Spleen (tissue), 11 donors: ENCODE measurements around the gene KIF1A. TPM values are rescaled to one million over a fixed set of nuclear protein-coding genes. Genes with fewer than 3 reads are reported as not detected.

ENCODE experiments used
- DNase-seq: peaks from one replicate; pipeline ENCODE4 v3.0.0-alpha.2; 2020
- H3K27ac ChIP-seq, 8 donors: fragments of 200-600 bp; sonication (generic) in 7 of 8; 1 replicate in 4 of 8; 2 replicates in 4 of 8; pipeline versions ENCODE4 v1.5.0 to v1.8.0; 2016 to 2021; ENCODE audit warnings: inconsistent platforms in 4 of 8, mild to moderate bottlenecking in 4 of 8, moderate library complexity in 1 of 8
- H3K27me3 ChIP-seq, 7 donors: fragments of 200-600 bp; sonication (generic) in 6 of 7; replicated peaks in 1 of 7; 1 replicate in 4 of 7; 2 replicates in 3 of 7; pipeline versions ENCODE4 v1.5.0 to v1.8.0; 2016 to 2021; ENCODE audit warnings: inconsistent platforms in 3 of 7, mild to moderate bottlenecking in 1 of 7
- H3K36me3 ChIP-seq, 6 donors: fragments of 200-600 bp; sonication (generic) in 5 of 6; 1 replicate in 4 of 6; 2 replicates in 2 of 6; pipeline versions ENCODE4 v1.5.0 to v1.8.0; 2016 to 2021; ENCODE audit warnings: inconsistent platforms in 2 of 6
- H3K4me1 ChIP-seq, 6 donors: fragments of 200-600 bp; sonication (generic) in 5 of 6; 1 replicate in 3 of 6; 2 replicates in 3 of 6; pipeline versions ENCODE4 v1.5.0 to v1.8.0; 2016 to 2021; ENCODE audit warnings: inconsistent platforms in 3 of 6
- H3K4me3 ChIP-seq, 8 donors: fragments of 200-600 bp; sonication (generic) in 7 of 8; 1 replicate in 4 of 8; 2 replicates in 4 of 8; pipeline versions ENCODE4 v1.5.0 to v1.8.0; 2016 to 2021; ENCODE audit warnings: inconsistent platforms in 4 of 8, mild to moderate bottlenecking in 4 of 8, moderate library complexity in 2 of 8
- H3K9me3 ChIP-seq, 8 donors: fragments of 200-600 bp; sonication (generic) in 7 of 8; 1 replicate in 4 of 8; 2 replicates in 4 of 8; pipeline versions ENCODE4 v1.5.0 to v1.8.0; 2016 to 2021; ENCODE audit warnings: inconsistent platforms in 4 of 8
- POLR2A ChIP-seq, 3 donors: fragments of 450-650 bp; IDR thresholded peaks; one replicate each; pipeline ENCODE4 v1.5.1; 2017; ENCODE audit warnings: antibody characterized with exemption in 3 of 3, mild to moderate bottlenecking in 1 of 3
- POLR2AphosphoS5 ChIP-seq, 3 donors: sonication (generic); formaldehyde crosslinking; IDR thresholded peaks; one replicate each; pipeline ENCODE4 v1.5.1; 2017; ENCODE audit warnings: antibody characterized with exemption in 3 of 3
- WGBS, 5 donors: extraction: QIAGEN DNeasy Blood & Tissue Kit in 3 of 5; methylation state at CpG; one replicate each; pipeline versions ENCODE4 v1.1.5 to v1.1.7; 2013 to 2018; 5-methylcytosine and 5-hydroxymethylcytosine counted together
- intact Hi-C: fragments of 100-400 bp; cut with DNase I; formaldehyde crosslinking; loops from one replicate; pipeline ENCODE4 v1.15.0; 2023; ENCODE audit warnings: low total_unique reads
- polyA plus RNA-seq, 3 donors: library from polyadenylated mRNA; stranded (reverse); fragments of 200-250 nt; gene quantifications; one replicate each; pipeline ENCODE4 v1.2.1, GENCODE V29; 2013
- total RNA-seq, 7 donors: library from RNA; depleted of rRNA in 3 of 7; stranded (reverse); fragments of >200 nt in 3 of 7; fragmentation: NEBNext Ultra II Directional in 4 of 7; extraction: Animal tissue kit (Norgen Biotek cat#: 25700) in 4 of 7; gene quantifications; one replicate each; pipeline versions ENCODE4 v1.1.0 to v1.2.1, GENCODE V29; 2016 to 2021
- TF ChIP-seq, protein P1 (sequence below), 11 experiments: fragments of 200-600 bp in 7 of 11; fragments of 450-650 bp in 4 of 11; sonication (generic) in 4 of 11; IDR thresholded peaks in 8 of 11; conservative IDR thresholded peaks in 3 of 11; 1 replicate in 7 of 11; 2 replicates in 4 of 11; pipeline versions ENCODE4 v1.4.0 to v1.8.0; 2016 to 2021; ENCODE audit warnings: antibody characterized with exemption in 11 of 11, inconsistent platforms in 4 of 11, mild to moderate bottlenecking in 1 of 11
- donor health status: healthy with polysubstance abuse.
- donor health status: DM: no; HTN: no; CAD: no; lungs with moderate emphysema.
- donor health status: DM: no; HTN: no; CAD: no.
- donor health status: Bipolar disorder and iron deficiency.
- donor health status: healthy.
- donor health status: DM: no; HTN: no; CAD: no.
- donor health status: DM: yes; HTN: yes; CAD: no.

Gene KIF1A
- total and polyA plus RNA-seq, 10 donors = 0.02 to 2.0 (median 0.55) TPM; not detected in 1

GRCh38 chr2:240782886-240783818 is 36.9 kb downstream of the KIF1A start:
- Histone ChIP-seq H3K36me3 (no peaks in the 10 kb centered on the region), H3K4me1 (no peaks in the 10 kb centered on the region), H3K4me3 (no peak overlapping the region), H3K27me3 (peaks cover 0 to 62% (median 4%) of the 10 kb centered on the region in 7 donors), H3K27ac (no peak overlapping the region), H3K9me3 (no peaks in the 10 kb centered on the region)
- DNase-seq = peak; percentile 67
- intact Hi-C loops = no loop called here
- TF ChIP-seq, protein P1, sequence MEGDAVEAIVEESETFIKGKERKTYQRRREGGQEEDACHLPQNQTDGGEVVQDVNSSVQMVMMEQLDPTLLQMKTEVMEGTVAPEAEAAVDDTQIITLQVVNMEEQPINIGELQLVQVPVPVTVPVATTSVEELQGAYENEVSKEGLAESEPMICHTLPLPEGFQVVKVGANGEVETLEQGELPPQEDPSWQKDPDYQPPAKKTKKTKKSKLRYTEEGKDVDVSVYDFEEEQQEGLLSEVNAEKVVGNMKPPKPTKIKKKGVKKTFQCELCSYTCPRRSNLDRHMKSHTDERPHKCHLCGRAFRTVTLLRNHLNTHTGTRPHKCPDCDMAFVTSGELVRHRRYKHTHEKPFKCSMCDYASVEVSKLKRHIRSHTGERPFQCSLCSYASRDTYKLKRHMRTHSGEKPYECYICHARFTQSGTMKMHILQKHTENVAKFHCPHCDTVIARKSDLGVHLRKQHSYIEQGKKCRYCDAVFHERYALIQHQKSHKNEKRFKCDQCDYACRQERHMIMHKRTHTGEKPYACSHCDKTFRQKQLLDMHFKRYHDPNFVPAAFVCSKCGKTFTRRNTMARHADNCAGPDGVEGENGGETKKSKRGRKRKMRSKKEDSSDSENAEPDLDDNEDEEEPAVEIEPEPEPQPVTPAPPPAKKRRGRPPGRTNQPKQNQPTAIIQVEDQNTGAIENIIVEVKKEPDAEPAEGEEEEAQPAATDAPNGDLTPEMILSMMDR (IDR thresholded peaks at IDR 0.05 in 8 of 11, conservative IDR thresholded peaks at IDR 0.05 in 3 of 11) = no peak
- no peak for TF ChIP-seq POLR2A (IDR thresholded peaks at IDR 0.05)
- TF ChIP-seq POLR2AphosphoS5 (IDR thresholded peaks at IDR 0.05) = no peak
- WGBS, 5 donors = 87 to 93% (median 90%) methylated on average over 19 to 32 of the region's 32 CpGs

GRCh38 chr2:240782221-240782885 is 37.7 kb downstream of the KIF1A start:
- TF ChIP-seq POLR2AphosphoS5 (IDR thresholded peaks at IDR 0.05) (no peak), POLR2A (IDR thresholded peaks at IDR 0.05) (no peak)
- TF ChIP-seq, protein P1 (IDR thresholded peaks at IDR 0.05 in 8 of 11, conservative IDR thresholded peaks at IDR 0.05 in 3 of 11) = no peak
- H3K27ac ChIP-seq = no peak overlapping the region
- intact Hi-C loops = no loop called here
- DNase-seq = peak; percentile 63
- 87 to 95% (median 90%) methylated on average over 37 to 43 of the region's 43 CpGs for WGBS, 5 donors
- H3K36me3 ChIP-seq = no peaks in the 10 kb centered on the region
- peaks cover 0 to 56% (median 4%) of the 10 kb centered on the region in 7 donors for H3K27me3 ChIP-seq
- H3K4me3 ChIP-seq = no peak overlapping the region
- no peaks in the 10 kb centered on the region for H3K9me3 ChIP-seq
- H3K4me1 ChIP-seq = no peaks in the 10 kb centered on the region

GRCh38 chr2:240781471-240782220 is 38.4 kb downstream of the KIF1A start:
- no peaks in the 10 kb centered on the region for H3K36me3 ChIP-seq
- H3K27ac ChIP-seq = no peak overlapping the region
- H3K27me3 ChIP-seq = peaks cover 0 to 49% (median 0%) of the 10 kb centered on the region in 7 donors
- H3K4me3 ChIP-seq = no peak overlapping the region
- TF ChIP-seq POLR2A (IDR thresholded peaks at IDR 0.05) (no peak), POLR2AphosphoS5 (IDR thresholded peaks at IDR 0.05) (no peak)
- TF ChIP-seq, protein P1 (IDR thresholded peaks at IDR 0.05 in 8 of 11, conservative IDR thresholded peaks at IDR 0.05 in 3 of 11) = no peak
- 81 to 90% (median 87%) methylated on average over 58 of the region's 58 CpGs for WGBS, 5 donors
- peak; percentile 67 for DNase-seq
- H3K4me1 ChIP-seq = peaks cover 0 to under 1% (median 0%) of the 10 kb centered on the region in 6 donors
- intact Hi-C loops = no loop called here
- H3K9me3 ChIP-seq = no peaks in the 10 kb centered on the region
